Measurements from ENCODE around the gene GABBR1. TPM values are rescaled to one million over a fixed set of nuclear protein-coding genes. Genes with fewer than 3 reads are reported as not detected.

The GABBR1 gene
- total RNA-seq, 1 experiment from 2014 or later, result 146 TPM

DNA sequence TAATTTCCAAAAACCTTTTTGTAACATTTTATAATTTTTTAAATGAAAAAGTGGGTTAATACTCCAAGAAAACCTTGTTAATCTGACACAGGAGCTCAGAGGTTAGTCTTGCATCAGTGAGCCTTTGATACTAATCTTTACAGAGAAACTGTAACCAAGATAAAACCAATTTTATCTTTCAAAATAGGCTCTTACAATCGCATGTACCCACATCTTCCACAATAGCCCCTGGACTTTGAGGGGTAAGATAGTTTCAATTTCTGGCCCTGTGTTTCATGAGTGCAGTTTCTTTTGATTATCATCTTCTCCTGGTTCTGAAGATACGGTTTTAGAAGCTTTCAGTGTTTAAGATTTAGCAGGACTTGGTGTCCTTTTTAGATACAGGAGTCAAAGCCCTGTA is 110.8 kb downstream of the GABBR1 start:
- no peak overlapping the region for H3K56ac ChIP-seq (ENCODE audit: insufficient read length, low read depth, low read length)
- H3K9me3 Mint-ChIP-seq, result peaks cover 24 to 28% of the 10 kb centered on the region in 2 experiments
- no peak overlapping the region for H2BK5ac ChIP-seq (ENCODE audit: insufficient read length, low read length)
- no peak overlapping the region for H3K27ac Mint-ChIP-seq
- H2BK120ac ChIP-seq (ENCODE audit: low read depth, low read length, poor library complexity, severe bottlenecking), result no peak overlapping the region
- no peak overlapping the region for H4K91ac ChIP-seq (ENCODE audit: insufficient read length, low read depth, low read length)
- H3K18ac ChIP-seq (ENCODE audit: insufficient read length, low read depth, low read length), result no peak overlapping the region
- peaks cover 17 to 29% (median 17%) of the 10 kb centered on the region in 3 experiments for H3K36me3 Mint-ChIP-seq (ENCODE audit: insufficient read depth in 1 of 3, low read depth in 3 of 3)
- no peaks in the 10 kb centered on the region for H3K27me3 ChIP-seq (ENCODE audit: insufficient read depth, low read length)
- TF ChIP-seq, protein P1, sequence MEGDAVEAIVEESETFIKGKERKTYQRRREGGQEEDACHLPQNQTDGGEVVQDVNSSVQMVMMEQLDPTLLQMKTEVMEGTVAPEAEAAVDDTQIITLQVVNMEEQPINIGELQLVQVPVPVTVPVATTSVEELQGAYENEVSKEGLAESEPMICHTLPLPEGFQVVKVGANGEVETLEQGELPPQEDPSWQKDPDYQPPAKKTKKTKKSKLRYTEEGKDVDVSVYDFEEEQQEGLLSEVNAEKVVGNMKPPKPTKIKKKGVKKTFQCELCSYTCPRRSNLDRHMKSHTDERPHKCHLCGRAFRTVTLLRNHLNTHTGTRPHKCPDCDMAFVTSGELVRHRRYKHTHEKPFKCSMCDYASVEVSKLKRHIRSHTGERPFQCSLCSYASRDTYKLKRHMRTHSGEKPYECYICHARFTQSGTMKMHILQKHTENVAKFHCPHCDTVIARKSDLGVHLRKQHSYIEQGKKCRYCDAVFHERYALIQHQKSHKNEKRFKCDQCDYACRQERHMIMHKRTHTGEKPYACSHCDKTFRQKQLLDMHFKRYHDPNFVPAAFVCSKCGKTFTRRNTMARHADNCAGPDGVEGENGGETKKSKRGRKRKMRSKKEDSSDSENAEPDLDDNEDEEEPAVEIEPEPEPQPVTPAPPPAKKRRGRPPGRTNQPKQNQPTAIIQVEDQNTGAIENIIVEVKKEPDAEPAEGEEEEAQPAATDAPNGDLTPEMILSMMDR (conservative IDR thresholded peaks at IDR 0.05), result no peak
- H3K9ac ChIP-seq (ENCODE audit: extremely low read depth, insufficient read length, low read length), result no peak overlapping the region
- H2BK12ac ChIP-seq (ENCODE audit: insufficient read length, low read depth, low read length), result no peak overlapping the region
- no CpG with 5 or more reads among the region's 2 CpGs for WGBS (ENCODE audit: extremely low coverage, insufficient read length, low lambda C conversion rate)
- peaks cover 10% of the 10 kb centered on the region; the same call in 1 of the 2 replicates for H3K4me1 ChIP-seq (ENCODE audit: insufficient read depth, low read length)
- H2AFZ ChIP-seq (ENCODE audit: low read length), result no peak overlapping the region
- H3K27me3 Mint-ChIP-seq (ENCODE audit: low read depth), result no peaks in the 10 kb centered on the region
- H3K9me3 ChIP-seq (ENCODE audit: control insufficient read depth, low read depth, low read length), result peaks cover 5% of the 10 kb centered on the region
- H4K5ac ChIP-seq (ENCODE audit: insufficient read length, low read depth, low read length), result no peak overlapping the region
- no peaks in the 10 kb centered on the region for H4K20me1 ChIP-seq (ENCODE audit: control insufficient read depth, insufficient read depth, insufficient read length)
- H3K23ac ChIP-seq (ENCODE audit: insufficient read length, low read depth, low read length), result no peak overlapping the region
- no peaks in the 10 kb centered on the region for H3K79me1 ChIP-seq (ENCODE audit: insufficient read depth, low read depth, low read length, poor library complexity, severe bottlenecking)
- H3T11ph ChIP-seq (ENCODE audit: low read length), result no peak overlapping the region
- DNase-seq, result no peak
- no peak overlapping the region for H2BK15ac ChIP-seq (ENCODE audit: low read depth, low read length)
- no peak overlapping the region for H3K27ac ChIP-seq (ENCODE audit: insufficient read length, low read depth, low read length)
- no peak overlapping the region for H4K8ac ChIP-seq (replicated peaks; ENCODE audit: insufficient read length, low read depth, low read length)
- no peak overlapping the region for H2AK5ac ChIP-seq (ENCODE audit: insufficient read length, low read length)
- peaks cover 19 to 20% of the 10 kb centered on the region in 2 experiments for H3K4me1 Mint-ChIP-seq
- H3K4ac ChIP-seq (ENCODE audit: low read depth, low read length), result no peak overlapping the region
- no peak overlapping the region for H3K4me2 ChIP-seq (ENCODE audit: insufficient read depth, insufficient read length, low read length)
- no peak overlapping the region for H2BK20ac ChIP-seq (ENCODE audit: low read depth, low read length, poor library complexity, severe bottlenecking)
- H3K14ac ChIP-seq (ENCODE audit: insufficient read depth, low read length), result no peak overlapping the region
- H3K4me3 Mint-ChIP-seq, result no peak overlapping the region
- H3K79me2 ChIP-seq (ENCODE audit: insufficient read depth, low read length), result no peaks in the 10 kb centered on the region
- no peaks in the 10 kb centered on the region for H3K23me2 ChIP-seq (ENCODE audit: insufficient read length, low read depth, low read length, poor library complexity, severe bottlenecking)
